Hypothalamus (tissue), 51 donors: ENCODE results near the gene MPV17L2.

ENCODE experiments used
- DNase-seq, 51 donors: peaks; one replicate each; lab custom pipeline; 2025; lab: John Stamatoyannopoulos, UW

Gene MPV17L2

DNA sequence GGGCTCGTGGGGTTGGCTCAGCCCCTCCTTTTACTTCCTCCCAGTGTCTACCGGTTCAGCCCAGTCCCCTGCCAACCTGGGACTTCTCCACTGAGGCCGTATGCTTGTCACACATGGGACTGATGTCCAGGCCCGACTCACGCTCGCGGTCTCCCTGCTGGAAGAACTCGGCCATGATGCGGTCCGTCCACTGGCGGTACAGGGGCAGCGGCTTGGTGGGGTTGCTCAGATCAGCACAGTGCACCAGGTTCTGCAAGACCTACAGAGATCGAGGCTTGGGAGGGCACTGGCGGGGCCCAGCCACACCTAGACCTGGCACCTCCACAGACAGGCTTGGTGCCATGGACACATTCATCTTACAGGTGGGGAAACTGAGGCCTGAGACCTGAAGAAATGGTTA, 18.7 kb downstream of the MPV17L2 start:
- DNase-seq: no peak

DNA sequence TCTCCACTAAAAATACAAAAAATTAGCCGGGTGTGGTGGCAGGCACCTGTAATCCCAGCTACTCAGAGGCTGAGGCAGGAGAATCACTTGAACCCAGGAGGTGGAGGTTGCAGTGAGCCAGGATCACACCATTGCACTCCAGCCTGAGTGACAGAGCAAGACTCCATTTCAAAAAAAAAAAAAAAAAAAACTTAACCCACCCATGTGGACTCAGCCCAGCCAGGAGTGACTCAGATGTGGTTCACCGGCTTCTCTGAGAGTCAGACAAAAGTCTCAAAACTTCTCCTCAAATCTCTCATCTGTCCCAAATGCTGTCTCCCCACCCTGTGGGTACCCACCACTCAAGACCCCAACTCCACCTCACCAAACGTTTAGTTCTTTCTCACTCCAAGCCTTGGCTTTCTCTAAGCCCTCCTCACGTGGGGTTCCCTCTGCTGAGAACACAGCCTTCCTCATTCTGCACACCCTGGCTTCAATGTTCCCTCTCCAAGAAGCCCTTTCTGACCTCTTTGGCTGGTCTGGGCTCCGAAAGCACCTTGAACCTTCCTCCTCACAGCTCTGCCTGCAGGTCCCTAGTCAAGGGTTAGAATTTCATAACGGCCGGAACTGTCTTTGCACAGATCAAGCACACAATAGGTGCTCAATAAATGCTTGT, 21.9 kb downstream of the MPV17L2 start:
- DNase-seq: no peak

DNA sequence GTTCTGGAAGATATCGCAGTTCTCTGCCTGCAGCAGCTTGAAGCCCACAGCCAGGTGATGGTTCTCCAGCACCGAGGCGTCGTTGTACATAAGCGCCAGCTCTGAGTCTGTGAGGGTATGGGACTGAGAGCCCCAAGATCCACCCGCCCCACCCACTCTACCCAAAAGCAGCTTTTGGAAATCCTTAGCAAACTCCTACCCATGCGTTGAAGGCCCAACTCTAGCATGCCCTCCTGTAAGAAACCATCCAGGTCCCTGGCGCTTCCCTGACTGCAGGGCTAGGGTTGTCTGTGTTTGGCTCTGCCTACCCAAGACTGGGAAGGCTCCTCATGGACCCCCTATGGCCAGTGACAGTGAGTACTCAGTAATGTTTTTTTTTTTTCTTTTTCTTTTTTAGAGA, 23.8 kb downstream of the MPV17L2 start:
- no peak for DNase-seq

DNA sequence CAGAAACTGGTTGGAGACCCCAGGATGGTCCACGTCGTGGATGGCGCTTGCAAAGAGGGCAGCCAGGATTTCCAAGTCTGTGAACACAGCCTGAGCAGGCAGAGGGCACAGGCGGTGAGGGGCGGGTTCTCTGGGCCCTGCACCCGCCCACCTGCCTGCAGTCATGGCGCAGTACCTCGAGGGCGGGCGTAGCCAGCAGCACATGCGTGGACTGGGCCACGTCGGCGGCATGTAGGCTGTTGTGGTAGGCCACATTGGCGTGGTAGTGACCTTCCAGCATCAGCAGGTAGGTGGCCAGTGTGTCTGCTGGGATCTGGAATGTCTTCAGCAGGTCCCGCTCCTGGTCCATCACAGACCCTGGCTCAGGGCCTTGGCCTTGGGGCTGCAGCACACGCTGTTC, 25.1 kb downstream of the MPV17L2 start:
- DNase-seq: no peak

DNA sequence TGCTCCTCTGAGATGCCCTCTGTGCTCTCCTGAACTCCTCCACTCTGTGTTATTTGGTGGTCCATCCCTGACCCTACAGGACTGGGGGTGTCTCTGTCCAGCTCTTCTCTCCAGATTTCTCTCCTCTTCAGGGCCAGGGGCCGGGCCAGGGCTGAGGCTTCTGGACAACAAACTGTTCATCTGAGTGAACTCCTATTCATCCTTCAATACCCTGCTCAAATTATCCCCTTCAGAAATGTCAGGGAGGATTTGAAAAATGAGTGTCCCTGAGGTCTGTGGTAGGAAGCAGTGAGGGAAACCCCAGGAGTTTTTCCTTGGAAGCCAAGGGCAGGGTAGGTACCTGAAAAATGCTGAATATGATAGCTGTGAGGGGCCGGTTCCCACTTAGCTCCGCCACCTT, 25.6 kb downstream of the MPV17L2 start:
- no peak for DNase-seq

DNA sequence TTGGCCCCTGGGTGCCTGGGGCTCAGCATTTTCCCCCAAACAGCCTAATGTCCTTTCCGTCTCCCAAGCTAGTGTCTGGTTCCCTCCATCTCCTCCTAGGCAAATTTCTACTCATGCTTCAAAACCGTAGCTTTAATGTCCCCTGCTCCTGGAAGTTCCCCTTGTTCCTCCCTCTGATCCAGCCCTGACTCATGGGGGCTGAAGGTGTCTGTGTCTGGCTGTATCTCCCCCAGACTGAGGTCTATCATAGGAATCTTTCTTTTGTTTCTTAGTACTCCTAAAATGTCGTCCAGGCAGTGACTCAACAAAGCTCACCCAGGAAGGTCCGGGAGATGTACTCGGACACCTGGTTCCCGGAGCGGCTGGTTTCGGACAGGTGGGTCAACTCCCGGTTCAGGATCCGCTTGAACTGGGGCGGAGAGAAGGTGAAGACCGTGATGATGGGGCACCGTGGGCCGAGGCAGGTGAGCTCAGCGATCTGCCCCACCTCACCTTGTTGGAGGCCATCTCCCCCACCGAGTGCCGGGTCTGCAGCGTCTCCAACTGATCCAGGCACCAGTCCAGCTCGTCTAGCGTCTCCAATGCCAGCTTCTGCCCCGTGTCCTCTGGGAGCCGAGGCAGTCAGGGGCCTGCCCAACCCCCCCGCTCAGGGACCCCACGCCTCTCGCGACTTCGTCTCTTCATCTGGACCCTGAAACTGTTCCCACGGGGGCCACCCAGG, 27.1 kb downstream of the MPV17L2 start:
- no peak for DNase-seq

DNA sequence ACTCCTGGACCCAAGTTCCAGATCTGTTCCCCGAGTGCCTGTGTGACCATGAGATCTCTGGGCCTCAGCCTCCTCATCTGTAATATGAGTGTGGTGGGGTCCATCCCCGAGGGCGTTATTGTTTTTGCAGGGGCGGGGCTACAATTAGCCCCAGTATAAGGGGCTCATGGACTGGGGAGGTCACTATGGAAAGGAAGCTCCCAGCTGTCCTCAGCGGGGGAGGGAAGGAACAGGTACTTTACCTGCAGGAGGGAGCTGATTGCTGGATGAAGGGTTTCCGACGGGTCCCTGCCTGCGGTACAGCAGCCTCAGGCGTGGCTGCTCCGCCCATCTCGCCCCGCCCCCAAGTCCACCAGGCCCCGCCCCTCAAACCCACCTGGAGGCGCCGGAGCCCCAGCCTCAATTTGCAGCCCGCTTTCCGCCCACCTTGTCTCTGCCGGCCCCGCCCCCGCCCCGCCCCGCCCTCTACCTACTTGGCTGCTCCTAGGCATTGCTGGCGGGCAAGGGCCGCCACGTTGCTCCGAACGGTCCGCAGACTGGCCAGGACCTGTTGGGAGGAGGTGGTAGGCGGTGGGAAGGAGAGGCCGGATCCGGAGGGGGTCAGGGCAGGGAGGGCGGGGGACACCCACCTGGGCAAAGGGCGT, 27.7 kb downstream of the MPV17L2 start:
- no peak for DNase-seq

DNA sequence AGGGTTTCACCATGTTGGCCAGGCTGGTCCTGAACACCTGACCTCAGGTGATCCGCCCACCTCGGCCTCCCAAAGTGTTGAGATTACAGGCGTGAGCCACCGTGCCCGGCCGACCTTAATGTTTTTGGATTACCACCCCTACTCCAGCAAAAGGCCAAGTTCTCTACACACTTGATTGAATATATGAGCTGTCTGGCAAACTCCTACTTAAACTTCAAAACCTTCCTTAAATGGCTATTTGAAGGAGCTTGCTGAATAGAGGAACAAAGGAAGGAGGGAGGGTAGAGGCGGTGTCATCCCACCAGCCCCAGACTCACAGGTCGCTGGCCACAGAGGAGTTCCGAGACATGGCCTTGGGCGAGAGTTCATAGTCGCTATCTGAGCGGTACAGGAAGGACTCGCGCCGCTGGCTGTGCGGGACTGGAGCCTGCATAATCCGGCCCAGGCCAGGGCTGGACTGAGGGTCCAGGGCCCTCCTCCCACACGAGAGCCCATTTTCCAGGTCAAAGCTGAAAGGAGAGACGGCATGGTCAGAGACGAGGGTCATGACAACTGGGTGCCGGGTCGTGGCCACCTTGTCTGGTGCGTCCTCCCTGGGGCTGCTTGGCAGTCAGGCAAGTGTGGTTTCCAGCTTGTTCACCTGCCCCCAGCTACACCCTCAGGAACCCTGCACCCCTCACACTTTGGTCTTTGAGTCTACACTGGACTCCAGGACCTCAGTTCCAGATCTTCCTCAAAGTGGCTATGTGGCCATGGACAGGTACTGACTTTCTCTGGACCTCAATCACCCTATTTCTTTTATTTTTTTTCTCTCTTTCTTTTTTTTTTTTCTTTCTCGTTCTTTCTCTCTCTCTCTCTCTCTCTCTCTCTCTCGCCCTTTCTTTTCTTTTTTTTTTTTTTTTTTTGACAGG, 29.1 kb downstream of the MPV17L2 start:
- DNase-seq: no peak

DNA sequence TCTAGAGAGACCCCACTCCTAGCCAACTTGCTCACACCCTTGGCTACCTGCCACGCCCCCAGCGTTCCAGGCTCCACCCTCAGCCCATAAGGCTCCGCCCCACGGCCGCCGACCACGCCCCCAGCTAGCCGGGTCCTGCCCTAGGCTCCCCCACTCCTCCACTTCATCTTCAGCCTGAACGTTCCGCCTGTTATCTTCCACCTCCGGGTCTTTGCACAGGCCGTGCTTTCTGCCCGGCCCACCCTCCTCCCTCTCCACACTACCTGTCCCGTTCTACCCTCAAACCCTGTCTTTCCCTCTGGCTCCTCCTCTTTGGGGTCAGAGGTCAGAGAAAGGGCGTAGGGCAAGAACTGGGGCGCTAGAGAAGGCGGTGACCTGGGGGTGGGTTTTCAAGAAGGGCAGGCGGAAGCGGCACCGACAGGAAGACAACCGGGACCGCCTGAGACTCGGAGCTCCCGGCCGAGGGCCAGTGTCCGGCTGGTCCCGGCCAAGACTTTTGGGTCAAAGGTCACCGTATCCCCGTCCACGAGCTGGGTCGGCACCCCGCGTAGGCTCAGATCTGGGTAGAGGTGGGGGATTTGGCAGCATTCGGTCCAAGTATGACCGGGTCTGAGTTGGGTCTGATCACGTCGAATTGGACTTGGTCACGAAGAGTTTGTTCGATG, 31.0 kb downstream of the MPV17L2 start:
- peak in 13 of 51 donors; percentile 2 to 60 (median 30) for DNase-seq

DNA sequence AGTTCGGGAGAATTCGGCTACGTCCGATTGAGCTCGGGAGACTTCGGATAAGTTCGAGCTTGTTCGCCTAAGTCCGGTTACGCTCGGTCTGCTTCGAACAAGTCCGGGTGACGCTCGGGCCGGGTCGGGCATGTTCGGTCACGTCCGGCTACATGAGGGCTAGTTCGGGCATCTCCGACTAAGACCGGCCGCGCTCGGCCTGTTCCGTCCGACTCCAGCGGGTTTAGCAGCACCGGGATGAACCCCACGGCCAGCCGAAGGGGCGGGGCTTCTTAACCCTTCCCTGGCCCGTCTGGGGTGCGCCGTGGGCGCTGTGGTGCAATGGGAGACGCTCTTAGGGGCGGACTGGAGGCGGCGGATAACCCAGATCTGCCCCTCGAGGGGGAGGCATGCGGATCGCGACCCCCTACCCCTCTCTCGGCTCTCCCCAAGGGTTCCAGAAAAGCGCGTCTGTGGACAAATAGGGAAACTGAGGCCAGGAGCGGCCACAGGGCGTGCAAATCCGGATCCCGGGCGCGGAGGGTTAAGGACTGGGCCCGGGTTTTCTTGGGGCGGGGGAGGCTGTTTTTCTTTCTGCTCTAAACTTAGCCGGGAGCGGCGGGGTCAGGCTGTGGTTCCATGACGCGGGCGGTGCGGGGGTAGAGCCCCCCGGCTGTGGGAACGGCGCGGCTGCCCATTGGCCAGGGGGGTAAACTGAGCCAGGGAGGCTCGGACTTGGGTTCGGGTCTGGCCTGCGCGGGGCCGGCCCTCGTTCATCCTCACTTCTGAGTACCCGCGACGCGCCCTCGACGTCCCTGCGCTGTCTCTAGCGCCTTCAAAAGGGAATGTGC, 31.7 kb downstream of the MPV17L2 start:
- DNase-seq: peak; percentile 52 to 94 (median 85)

DNA sequence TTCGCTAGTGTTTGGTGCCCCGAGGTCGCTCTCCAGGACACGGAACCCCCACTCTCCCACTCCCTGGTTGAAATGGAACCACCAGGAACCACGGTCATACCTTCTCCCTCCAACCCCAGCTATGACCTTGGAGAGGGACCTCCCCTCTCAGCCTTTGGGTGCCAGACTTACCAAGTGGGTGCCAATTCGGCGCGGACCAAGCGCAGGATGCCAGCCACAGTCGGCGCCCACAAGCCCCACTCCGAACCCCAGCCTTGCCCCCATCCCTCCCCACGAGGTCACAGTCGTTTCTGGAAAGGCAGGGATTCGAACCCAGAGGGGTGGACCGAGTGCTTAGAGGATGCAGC, 32.3 kb downstream of the MPV17L2 start:
- DNase-seq: peak in 1 of 51 donors; percentile 2

DNA sequence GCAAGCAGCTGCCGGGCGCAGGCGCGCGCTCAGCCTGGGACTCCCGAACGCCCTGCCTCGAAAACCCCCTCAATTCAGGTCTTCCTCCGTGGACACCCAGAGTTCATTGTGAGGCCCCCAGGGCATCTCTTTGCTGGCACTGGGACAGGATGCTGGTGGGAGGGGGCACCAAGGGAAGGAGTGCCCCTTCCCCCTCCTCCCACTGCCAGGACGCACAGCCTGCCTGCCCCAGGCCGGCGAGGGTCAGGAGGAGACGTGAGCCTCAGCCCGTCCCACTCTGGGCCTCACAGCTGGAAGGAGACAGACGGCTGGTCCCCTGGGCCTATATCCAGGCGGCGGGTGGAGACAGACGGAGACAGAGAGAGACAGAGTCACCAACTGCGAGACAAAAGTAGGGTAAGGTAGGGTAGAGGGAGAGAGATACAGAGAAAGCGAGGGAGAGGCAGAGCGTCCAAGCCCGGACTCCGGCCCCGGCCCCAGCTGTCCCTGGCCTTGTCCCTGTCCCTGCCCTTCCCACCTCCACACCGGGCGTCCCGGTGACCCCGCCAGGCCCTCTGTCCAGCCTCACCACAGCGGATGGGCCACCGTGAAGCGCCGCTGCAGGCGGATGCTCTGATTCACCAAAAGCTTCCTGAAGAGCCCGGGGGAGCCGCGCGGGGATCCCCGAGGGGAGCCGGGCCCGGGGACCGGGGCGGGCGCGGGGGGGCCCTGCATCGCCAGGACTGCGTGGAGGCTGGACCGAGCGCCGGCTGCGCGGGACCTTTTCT, 32.9 kb downstream of the MPV17L2 start, which contains the start of gene PDE4C:
PDE4C (minus strand) TSS at position 737 of the 767 bp plus-strand sequence; CDS start at position 714, 23 bp downstream.
- DNase-seq: no peak

DNA sequence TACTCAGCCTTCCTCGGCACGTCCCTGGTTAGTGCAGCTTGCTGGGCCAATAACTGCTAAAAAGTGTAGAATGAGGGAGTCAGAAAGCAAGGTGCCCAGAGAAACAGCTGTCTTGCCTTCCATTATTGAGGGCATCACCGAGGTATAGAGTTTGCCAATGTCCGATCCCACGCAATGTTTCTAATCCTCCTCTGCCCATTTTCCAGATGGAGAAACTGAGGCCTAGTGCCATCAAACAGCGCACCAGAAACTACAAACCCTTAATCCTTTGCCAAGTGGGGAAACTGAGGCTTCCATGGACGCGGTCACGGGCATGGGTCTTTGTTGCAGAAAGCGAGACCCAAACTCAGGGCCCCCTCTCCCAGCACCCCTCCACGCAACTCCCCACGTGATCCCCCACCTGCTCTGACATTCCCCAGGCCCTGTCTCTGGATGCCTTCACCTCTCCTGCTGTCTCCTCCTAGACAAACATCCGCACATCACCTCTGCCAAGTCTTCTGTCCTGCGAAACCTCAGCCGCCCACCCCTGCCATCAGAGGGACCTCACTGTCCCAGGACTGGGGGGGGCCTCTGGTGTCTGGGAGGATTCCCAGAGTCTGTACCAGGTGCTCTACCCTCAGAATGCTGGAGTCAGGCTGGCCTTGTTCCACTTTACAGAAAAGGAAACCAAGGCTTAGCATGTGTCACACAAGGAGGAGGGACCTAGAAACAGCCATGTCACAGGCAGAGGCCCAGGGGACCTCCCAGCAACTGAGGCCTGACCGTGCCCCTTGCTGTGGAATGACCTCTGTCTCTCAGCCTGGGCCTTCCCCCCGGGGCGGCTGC, 34.1 kb downstream of the MPV17L2 start:
- DNase-seq: no peak

DNA sequence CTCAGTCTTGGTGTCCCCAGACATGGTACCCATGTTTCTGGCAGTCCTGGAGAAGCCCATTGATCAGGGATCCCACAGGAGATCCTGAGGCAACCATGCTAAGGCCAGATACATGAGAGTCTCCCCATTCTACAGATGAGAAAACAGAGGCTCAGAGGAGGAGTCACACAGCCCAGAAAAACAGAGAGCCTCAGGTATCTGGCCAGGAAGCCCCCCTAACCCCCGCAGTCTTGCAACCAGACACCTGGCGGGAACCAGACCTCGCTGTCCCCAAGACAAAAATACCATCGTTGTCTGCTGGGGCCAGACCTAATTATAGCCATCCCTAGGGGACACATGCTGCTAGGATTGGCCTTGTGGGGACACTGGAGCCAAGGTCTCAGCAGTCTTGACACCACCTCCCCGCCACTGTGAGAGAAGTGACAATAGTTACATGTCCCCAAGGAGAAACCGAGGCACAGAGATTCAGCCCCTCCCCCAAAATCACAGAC, 34.8 kb downstream of the MPV17L2 start:
- no peak for DNase-seq

DNA sequence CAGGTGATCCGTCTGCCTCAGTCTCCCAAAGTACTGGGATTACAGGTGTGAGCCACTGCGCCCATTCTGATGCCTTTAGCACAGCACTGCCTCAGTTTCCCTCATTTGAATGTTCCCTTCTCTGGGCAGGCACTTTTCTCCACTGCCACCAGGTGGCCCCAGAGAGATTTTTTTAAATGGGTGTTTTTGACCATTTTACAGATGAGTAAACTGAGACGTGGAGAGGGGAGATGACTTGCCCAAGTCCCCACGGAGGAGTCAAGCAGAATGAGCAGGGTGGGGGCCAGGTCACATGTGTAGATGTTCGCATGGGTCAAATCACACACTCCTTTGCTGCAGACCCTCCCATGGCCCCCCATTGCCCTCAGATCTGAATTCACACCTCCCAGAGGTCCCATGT, 36.5 kb downstream of the MPV17L2 start:
- no peak for DNase-seq

DNA sequence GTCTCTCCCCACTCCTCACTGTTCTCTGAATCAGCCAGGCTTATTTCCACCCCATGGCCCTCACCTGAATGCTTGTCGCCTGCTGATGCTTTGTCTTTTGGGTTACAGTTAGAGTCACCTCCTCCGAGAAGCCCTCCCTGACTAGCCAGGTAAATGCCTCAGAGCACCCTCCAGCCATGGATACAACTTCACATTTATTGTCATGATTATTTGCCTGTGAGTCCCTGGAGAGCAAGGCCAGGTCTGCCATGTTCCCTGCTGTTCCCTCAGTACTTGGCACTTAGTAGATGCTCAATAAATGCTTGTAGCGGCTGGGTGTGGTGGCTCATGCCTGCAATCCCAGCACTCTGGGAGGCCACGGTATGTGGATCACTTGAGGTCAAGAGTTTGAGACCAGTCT, 36.9 kb downstream of the MPV17L2 start:
- no peak for DNase-seq

DNA sequence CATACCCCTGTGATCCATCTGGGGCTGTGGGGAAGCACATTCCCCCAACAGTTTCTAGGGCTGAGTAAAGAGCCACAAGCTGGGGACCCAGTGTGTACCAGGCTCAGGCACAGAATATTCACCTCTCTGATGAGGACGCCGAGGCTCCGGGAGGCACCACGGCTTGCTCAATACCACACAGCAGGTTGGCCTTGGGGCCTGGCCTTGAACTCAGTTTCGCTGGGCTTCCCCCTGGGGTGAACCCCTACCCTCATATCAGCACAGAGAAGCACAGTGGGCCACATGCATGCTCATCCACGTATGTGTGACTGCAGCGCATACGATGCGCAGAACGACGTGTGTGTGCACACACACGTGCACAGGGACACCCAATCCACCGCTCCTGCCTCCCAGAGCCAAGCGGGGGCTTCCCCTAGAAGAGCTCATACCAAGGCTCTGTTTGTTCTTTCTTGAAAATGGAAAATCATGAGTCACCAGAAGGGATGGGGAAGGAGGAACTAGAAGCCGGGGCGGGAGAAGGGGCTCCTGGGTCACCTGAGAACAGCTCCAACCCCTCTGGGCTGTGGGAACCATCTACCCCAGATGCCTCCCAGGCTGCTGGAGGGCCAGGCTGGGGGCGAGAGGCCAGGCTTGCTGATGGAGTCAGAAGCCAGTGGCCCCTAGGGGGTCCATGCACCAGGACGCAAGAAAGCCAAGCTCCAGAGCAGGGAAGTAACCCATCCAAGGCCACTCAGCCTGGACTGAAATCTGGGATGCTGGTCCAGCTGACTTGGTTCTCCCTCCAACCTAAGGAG, 38.1 kb downstream of the MPV17L2 start:
- DNase-seq: peak in 3 of 51 donors; percentile 16 to 41 (median 24)
